Measurements from ENCODE around the gene PNPLA5. TPM values are rescaled to one million over a fixed set of nuclear protein-coding genes. Genes with fewer than 3 reads are reported as not detected.

Gene PNPLA5
- total RNA-seq, 1 experiment from 2014 or later = 5.5 TPM

GRCh38 chr22:43922123-43922522 is 30.3 kb upstream of the PNPLA5 start:
- Histone ChIP-seq H2BK15ac (ENCODE audit: low read depth, low read length) (no peak overlapping the region), H4K5ac (ENCODE audit: insufficient read length, low read depth, low read length) (no peak overlapping the region), H3K56ac (ENCODE audit: insufficient read length, low read depth, low read length) (no peak overlapping the region), H3K14ac (ENCODE audit: insufficient read depth, low read length) (no peak overlapping the region), H3K27me3 (ENCODE audit: insufficient read depth, low read length) (no peaks in the 10 kb centered on the region), H3K9me3 (ENCODE audit: control insufficient read depth, low read depth, low read length) (no peaks in the 10 kb centered on the region), H3K79me1 (ENCODE audit: insufficient read depth, low read depth, low read length, poor library complexity, severe bottlenecking) (no peaks in the 10 kb centered on the region), H4K91ac (ENCODE audit: insufficient read length, low read depth, low read length) (no peak overlapping the region), H2BK5ac (ENCODE audit: insufficient read length, low read length) (no peak overlapping the region), H3K79me2 (ENCODE audit: insufficient read depth, low read length) (no peaks in the 10 kb centered on the region; the same call in 1 of the 2 replicates), H3K23me2 (ENCODE audit: insufficient read length, low read depth, low read length, poor library complexity, severe bottlenecking) (peaks cover 3% of the 10 kb centered on the region), H3K27ac (ENCODE audit: insufficient read length, low read depth, low read length) (no peak overlapping the region), H3K18ac (ENCODE audit: insufficient read length, low read depth, low read length) (no peak overlapping the region), H2BK120ac (ENCODE audit: low read depth, low read length, poor library complexity, severe bottlenecking) (no peak overlapping the region), H3T11ph (ENCODE audit: low read length) (no peak overlapping the region), H3K4me2 (ENCODE audit: insufficient read depth, insufficient read length, low read length) (no peak overlapping the region), H3K9ac (ENCODE audit: extremely low read depth, insufficient read length, low read length) (no peak overlapping the region), H3K4ac (ENCODE audit: low read depth, low read length) (no peak overlapping the region), H2BK12ac (ENCODE audit: insufficient read length, low read depth, low read length) (no peak overlapping the region), H2AFZ (ENCODE audit: low read length) (no peak overlapping the region), H3K23ac (ENCODE audit: insufficient read length, low read depth, low read length) (no peak overlapping the region), H4K20me1 (ENCODE audit: control insufficient read depth, insufficient read depth, insufficient read length) (no peaks in the 10 kb centered on the region), H2BK20ac (ENCODE audit: low read depth, low read length, poor library complexity, severe bottlenecking) (no peak overlapping the region), H4K8ac (replicated peaks; ENCODE audit: insufficient read length, low read depth, low read length) (no peak overlapping the region), H3K4me1 (ENCODE audit: insufficient read depth, low read length) (peaks cover 3% of the 10 kb centered on the region; the same call in 1 of the 2 replicates), H2AK5ac (ENCODE audit: insufficient read length, low read length) (no peak overlapping the region)
- Mint-ChIP-seq H3K9me3 (no peaks in the 10 kb centered on the region; a peak in 1 of 5 replicates), H3K36me3 (ENCODE audit: insufficient read depth in 1 of 3, low read depth in 3 of 3) (peaks cover 4 to 10% (median 8%) of the 10 kb centered on the region in 3 experiments; a peak in 6 of 7 replicates), H3K27me3 (ENCODE audit: low read depth) (peaks cover 14% of the 10 kb centered on the region), H3K27ac (no peak overlapping the region; a peak in 1 of 7 replicates), H3K4me3 (no peak overlapping the region), H3K4me1 (peaks cover 30 to 34% of the 10 kb centered on the region in 2 experiments)
- no CpG with 5 or more reads among the region's 3 CpGs for WGBS (ENCODE audit: extremely low coverage, insufficient read length, low lambda C conversion rate)
- TF ChIP-seq CTCF (conservative IDR thresholded peaks at IDR 0.05) = peak; percentile 51
- DNase-seq = peak; percentile 43

Measured in H9 (cell line).